Psoas muscle (tissue), 8 donors: ENCODE measurements around the gene CTU2. TPM values are rescaled to one million over a fixed set of nuclear protein-coding genes. Genes with fewer than 3 reads are reported as not detected.

Experiments
- ATAC-seq, 4 donors: fragments of 200-7000 bp; cut with Tn5 transposase; one replicate each; pipeline ENCODE4 v1.9.1; 2020; ENCODE audit warnings: moderate library complexity in 3 of 4, mild to moderate bottlenecking in 2 of 4
- DNase-seq, 2 donors: peaks; one replicate each; pipeline ENCODE4 v3.0.0-alpha.2; 2020
- H3K27ac ChIP-seq: fragments of 200-600 bp; one replicate; pipeline ENCODE4 v1.8.0; 2022
- H3K27me3 ChIP-seq, 3 donors: fragments of 200-600 bp in 1 of 3; one replicate each; pipeline versions ENCODE4 v1.6.1 to v1.8.0; 2013 to 2022; ENCODE audit warnings: low read length in 2 of 3, mild to moderate bottlenecking in 2 of 3, moderate library complexity in 1 of 3; ENCODE audit not compliant: insufficient read depth in 3 of 3
- H3K36me3 ChIP-seq, 2 donors: fragments of 200-600 bp in 1 of 2; one replicate each; pipeline versions ENCODE4 v1.6.1 to v1.8.0; 2013 to 2022; ENCODE audit warnings: low read depth in 1 of 2, mild to moderate bottlenecking in 1 of 2, moderate library complexity in 1 of 2; ENCODE audit not compliant: insufficient read depth in 1 of 2
- H3K4me1 ChIP-seq: fragments of 200-600 bp; one replicate; pipeline ENCODE4 v1.8.0; 2022
- H3K4me3 ChIP-seq: fragments of 200-600 bp; one replicate; pipeline ENCODE4 v1.8.0; 2022; ENCODE audit warnings: mild to moderate bottlenecking
- H3K9me3 ChIP-seq: fragments of 200-600 bp; one replicate; pipeline ENCODE4 v1.8.0; 2022
- CTCF ChIP-seq: fragments of 200-600 bp; IDR thresholded peaks from one replicate; pipeline ENCODE4 v1.8.0; 2022; ENCODE audit warnings: antibody characterized with exemption
- WGBS, 3 donors: extraction: QIAGEN DNeasy Blood & Tissue Kit; methylation state at CpG; one replicate each; pipeline versions ENCODE4 v1.1.6 to v1.1.7; 2013; 5-methylcytosine and 5-hydroxymethylcytosine counted together
- intact Hi-C, 2 donors: fragments of 100-400 bp; cut with DNase I; formaldehyde crosslinking; loops; one replicate each; pipeline versions ENCODE4 v1.11.0 to v1.14.2; 2022
- polyA plus RNA-seq, 3 donors: library from polyadenylated mRNA; stranded (reverse); fragments of 200-250 nt; gene quantifications; one replicate each; pipeline ENCODE4 v1.2.3, GENCODE V29; 2013
- total RNA-seq, 4 donors: library from RNA; stranded (reverse); fragmentation: NEBNext Ultra II Directional in 2 of 4; extraction: Animal tissue kit (Norgen Biotek cat#: 25700) in 2 of 4; gene quantifications; one replicate each; pipeline versions ENCODE4 v1.2.1 to v1.2.4, GENCODE V29; 2021 to 2023
- donor health status: healthy with polysubstance abuse.
- donor health status: DM: no; HTN: no; CAD: no; lungs with moderate emphysema.
- donor health status: Bipolar disorder and iron deficiency.
- donor health status: healthy.
- donor health status: DM: yes; HTN: yes; CAD: no.
- donor health status: DM: no; HTN: no; CAD: no.
- donor health status: DM: no; HTN: no; CAD: no.
- donor health status: DM: yes; HTN: yes; CAD: no.

CTU2 gene
- total and polyA plus RNA-seq, 7 donors = 12.4 to 24.1 (median 20.2) TPM

GRCh38 chr16:88687254-88687576, 19.1 kb upstream of the CTU2 start:
- Histone ChIP-seq H3K27ac (peak overlapping the region; percentile 79), H3K4me1 (peaks cover 42% of the 10 kb centered on the region), H3K4me3 (no peak overlapping the region), H3K36me3 (no peaks in the 10 kb centered on the region), H3K9me3 (no peaks in the 10 kb centered on the region), H3K27me3 (no peaks in the 10 kb centered on the region)
- TF ChIP-seq CTCF = no peak
- WGBS, 3 donors = 47 to 63% (median 49%) methylated on average over 10 of the region's 10 CpGs
- ATAC-seq = no peak
- intact Hi-C loops = no loop called here
- no peak for DNase-seq

- peak overlapping the region; percentile 79 for H3K27ac ChIP-seq
- H3K27me3 ChIP-seq = no peaks in the 10 kb centered on the region
- H3K9me3 ChIP-seq = no peaks in the 10 kb centered on the region
- peaks cover 42% of the 10 kb centered on the region for H3K4me1 ChIP-seq
- no peak overlapping the region for H3K4me3 ChIP-seq
- no peak for TF ChIP-seq CTCF
- WGBS, 3 donors = 69 to 88% (median 84%) methylated on average over 3 of the region's 3 CpGs
- ATAC-seq = no peak
- no peaks in the 10 kb centered on the region for H3K36me3 ChIP-seq
- no peak for DNase-seq
- intact Hi-C loops = no loop called here
Observed at GRCh38 chr16:88687676-88688012, 18.7 kb upstream of the CTU2 start.

- DNase-seq (no peak), ATAC-seq (peak; percentile 46 to 76 (median 56))
- Histone ChIP-seq H3K36me3 (no peaks in the 10 kb centered on the region), H3K27me3 (no peaks in the 10 kb centered on the region), H3K4me3 (no peak overlapping the region), H3K4me1 (peaks cover 42% of the 10 kb centered on the region), H3K27ac (peak overlapping the region; percentile 79), H3K9me3 (no peaks in the 10 kb centered on the region)
- WGBS, 3 donors = 34 to 40% (median 37%) methylated on average over 27 to 28 of the region's 28 CpGs
- intact Hi-C loops = no loop called here
- no peak for TF ChIP-seq CTCF
Observed at GRCh38 chr16:88688013-88688778, 18.1 kb upstream of the CTU2 start.

GRCh38 chr16:88690341-88691128, 15.8 kb upstream of the CTU2 start:
- Histone ChIP-seq H3K9me3 (no peaks in the 10 kb centered on the region), H3K27me3 (no peaks in the 10 kb centered on the region), H3K4me1 (peaks cover 32% of the 10 kb centered on the region), H3K36me3 (no peaks in the 10 kb centered on the region), H3K27ac (no peak overlapping the region), H3K4me3 (no peak overlapping the region)
- intact Hi-C loops = no loop called here
- WGBS, 3 donors = 79 to 86% (median 81%) methylated on average over 21 of the region's 21 CpGs
- no peak for TF ChIP-seq CTCF
- ATAC-seq (no peak), DNase-seq (no peak)
